Vagina (tissue), 2 donors: ENCODE results near the gene THOC5. TPM values are rescaled to one million over a fixed set of nuclear protein-coding genes. Genes with fewer than 3 reads are reported as not detected.

Experiments
- DNase-seq, 2 donors: peaks; one replicate each; pipeline ENCODE4 v3.0.0-alpha.2; 2017; ENCODE audit errors: extremely low spot score in 2 of 2
- H3K27ac ChIP-seq: fragments of 200-600 bp; sonication (generic); one replicate; pipeline ENCODE4 v1.5.1; 2019
- H3K27me3 ChIP-seq: fragments of 200-600 bp; sonication (generic); one replicate; pipeline ENCODE4 v1.5.1; 2019
- H3K36me3 ChIP-seq, 2 donors: fragments of 200-600 bp; sonication (generic); one replicate each; pipeline ENCODE4 v1.5.1; 2017 to 2019
- H3K4me1 ChIP-seq: fragments of 200-600 bp; sonication (generic); one replicate; pipeline ENCODE4 v1.5.1; 2019
- H3K4me3 ChIP-seq, 2 donors: fragments of 200-600 bp; sonication (generic); 1 replicate in 1 of 2; 2 replicates in 1 of 2; pipeline ENCODE4 v1.5.1; 2016 to 2019
- H3K9me3 ChIP-seq: fragments of 200-600 bp; sonication (generic); one replicate; pipeline ENCODE4 v1.5.1; 2019
- CTCF ChIP-seq, 3 experiments: fragments of 450-650 bp in 2 of 3; fragments of 200-600 bp in 1 of 3; sonication (generic) in 1 of 3; IDR thresholded peaks; one replicate each; pipeline ENCODE4 v1.5.1; 2017 to 2019; ENCODE audit warnings: antibody characterized with exemption in 3 of 3, mild to moderate bottlenecking in 2 of 3, moderate library complexity in 2 of 3
- POLR2A ChIP-seq, 2 donors: fragments of 450-650 bp; IDR thresholded peaks; one replicate each; pipeline ENCODE4 v1.6.1; 2017; ENCODE audit warnings: antibody characterized with exemption in 2 of 2, mild to moderate bottlenecking in 2 of 2, moderate library complexity in 2 of 2
- POLR2AphosphoS5 ChIP-seq, 2 donors: sonication (generic); formaldehyde crosslinking; IDR thresholded peaks; one replicate each; pipeline ENCODE4 v1.9.0; 2017; ENCODE audit warnings: antibody characterized with exemption in 2 of 2, mild to moderate bottlenecking in 2 of 2, low read depth in 1 of 2; ENCODE audit not compliant: insufficient read depth in 1 of 2
- intact Hi-C: fragments of 100-400 bp; cut with DNase I; formaldehyde crosslinking; loops from one replicate; pipeline ENCODE4 v1.15.1; 2023
- total RNA-seq: library from RNA; depleted of rRNA; stranded (reverse); fragments of >200 nt; gene quantifications from one replicate; pipeline ENCODE4 v1.2.3, GENCODE V29; 2016

THOC5 gene
- total RNA-seq, 1 donor from 2014 or later, result 32.2 TPM

GRCh38 chr22:29458551-29458950 is 95.0 kb downstream of the THOC5 start:
- no peaks in the 10 kb centered on the region for H3K9me3 ChIP-seq
- H3K27ac ChIP-seq, result no peak overlapping the region
- DNase-seq, result no peak
- no peaks in the 10 kb centered on the region for H3K36me3 ChIP-seq
- TF ChIP-seq POLR2AphosphoS5 (IDR thresholded peaks at IDR 0.05; ENCODE audit: insufficient read depth in 1 of 2, low read depth in 1 of 2) (no peak), POLR2A (IDR thresholded peaks at IDR 0.05) (no peak), CTCF (IDR thresholded peaks at IDR 0.05) (no peak)
- H3K4me1 ChIP-seq, result no peaks in the 10 kb centered on the region
- no peaks in the 10 kb centered on the region for H3K27me3 ChIP-seq
- intact Hi-C loops, result no loop called here
- no peak overlapping the region for H3K4me3 ChIP-seq

DNA sequence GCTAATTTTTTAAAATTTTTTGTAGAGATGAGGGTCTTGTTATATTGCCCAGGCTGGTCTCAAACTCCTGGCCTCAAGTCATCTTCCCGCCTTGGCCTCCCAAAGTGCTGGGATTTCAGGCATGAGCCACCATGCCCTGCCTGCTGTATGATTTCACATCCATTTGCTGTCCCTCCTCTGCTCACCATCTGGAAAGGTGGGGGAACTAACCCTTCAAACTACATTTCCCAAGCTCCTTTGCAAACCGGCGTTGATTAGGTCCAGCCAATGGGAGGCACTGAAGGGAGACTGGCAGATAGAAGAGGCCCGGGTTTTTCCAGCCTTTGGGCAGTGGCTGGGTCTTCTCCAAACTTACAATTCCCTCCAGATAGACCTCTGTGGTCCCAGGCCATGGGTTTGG is 95.8 kb downstream of the THOC5 start:
- Histone ChIP-seq H3K27me3 (no peaks in the 10 kb centered on the region), H3K36me3 (no peaks in the 10 kb centered on the region), H3K4me3 (no peak overlapping the region), H3K4me1 (no peaks in the 10 kb centered on the region), H3K27ac (no peak overlapping the region), H3K9me3 (no peaks in the 10 kb centered on the region)
- intact Hi-C loops, result no loop called here
- no peak for TF ChIP-seq POLR2AphosphoS5 (IDR thresholded peaks at IDR 0.05; ENCODE audit: insufficient read depth in 1 of 2, low read depth in 1 of 2)
- TF ChIP-seq CTCF (IDR thresholded peaks at IDR 0.05), result no peak
- TF ChIP-seq POLR2A (IDR thresholded peaks at IDR 0.05), result no peak
- DNase-seq, result no peak

DNA sequence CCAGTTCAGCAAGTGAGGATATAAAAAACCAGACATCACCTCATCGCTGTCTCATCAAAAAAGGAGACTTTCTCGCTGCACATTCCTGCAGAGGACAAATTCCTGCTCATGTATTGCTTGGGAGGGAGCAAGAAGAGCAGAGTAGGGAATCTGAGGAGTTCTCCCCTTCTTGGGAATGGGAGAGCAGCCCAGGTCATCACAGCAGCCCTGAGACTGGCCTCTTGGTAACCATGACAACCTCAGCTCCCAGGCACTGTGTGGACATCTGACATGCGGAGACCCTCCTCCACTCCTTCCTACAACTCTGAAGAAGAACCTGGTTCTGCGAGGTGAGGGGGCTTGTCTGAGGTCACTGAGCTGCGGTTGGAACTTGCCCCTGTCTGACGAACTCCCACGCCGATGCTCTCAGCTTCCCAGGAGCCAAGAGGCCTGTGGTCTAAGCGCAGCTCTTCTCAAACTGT is 97.3 kb downstream of the THOC5 start:
- no peak overlapping the region for H3K27ac ChIP-seq
- H3K27me3 ChIP-seq, result no peaks in the 10 kb centered on the region
- H3K36me3 ChIP-seq, result no peaks in the 10 kb centered on the region
- no peak for DNase-seq
- no peak for TF ChIP-seq CTCF (IDR thresholded peaks at IDR 0.05)
- TF ChIP-seq POLR2AphosphoS5 (IDR thresholded peaks at IDR 0.05; ENCODE audit: insufficient read depth in 1 of 2, low read depth in 1 of 2), result no peak
- no peak for TF ChIP-seq POLR2A (IDR thresholded peaks at IDR 0.05)
- H3K4me1 ChIP-seq, result no peaks in the 10 kb centered on the region
- no peaks in the 10 kb centered on the region for H3K9me3 ChIP-seq
- no peak overlapping the region for H3K4me3 ChIP-seq
- intact Hi-C loops, result no loop called here

Other genes starting within 250 kb of the THOC5 start
- 17.4 TPM for gene GAS2L1, start 247.1 kb downstream of the THOC5 start, total RNA-seq
- not detected for gene RASL10A, start 238.1 kb downstream of the THOC5 start, total RNA-seq
- 60.9 TPM for gene AP1B1, start 165.2 kb downstream of the THOC5 start, total RNA-seq
- gene RFPL1, start 115.2 kb downstream of the THOC5 start, total RNA-seq, result not detected
- 4.2 TPM for gene NEFH, start 73.5 kb downstream of the THOC5 start, total RNA-seq
- 27.5 TPM for gene NIPSNAP1, start 27.4 kb upstream of the THOC5 start, total RNA-seq
- 15.7 TPM for gene NF2, start 49.9 kb upstream of the THOC5 start, total RNA-seq
- gene CABP7, start 166.2 kb upstream of the THOC5 start, total RNA-seq, result not detected
- 22.6 TPM for gene ZMAT5, start 213.2 kb upstream of the THOC5 start, total RNA-seq
- gene UQCR10, start 213.6 kb upstream of the THOC5 start, total RNA-seq, result 65.8 TPM